Left forelimb (tissue), 1 donor: ENCODE results near the gene DCDC1.

Experiments
- DNase-seq: peaks from one replicate; pipeline ENCODE4 v3.0.0-alpha.2; 2018; ENCODE audit warnings: low spot score

DCDC1 gene

GRCh38 chr11:31106968-31107576 is 262.5 kb downstream of the DCDC1 start:
- DNase-seq, result peak; percentile 64

- no peak for DNase-seq
These were observed 263.2 kb downstream of the DCDC1 start for GRCh38 chr11:31106326-31106725.

GRCh38 chr11:31102875-31103274 is 266.7 kb downstream of the DCDC1 start:
- DNase-seq, result no peak

- no peak for DNase-seq
These were observed 267.2 kb downstream of the DCDC1 start for GRCh38 chr11:31102316-31102715.

GRCh38 chr11:31096191-31096805 is 273.2 kb downstream of the DCDC1 start:
- DNase-seq, result no peak

GRCh38 chr11:31092638-31093037 is 276.9 kb downstream of the DCDC1 start:
- no peak for DNase-seq

- DNase-seq, result no peak
These were observed 280.4 kb downstream of the DCDC1 start for GRCh38 chr11:31089117-31089516.

- DNase-seq, result no peak
These were observed 299.9 kb downstream of the DCDC1 start for GRCh38 chr11:31069447-31070205.

GRCh38 chr11:31060880-31061279 is 308.7 kb downstream of the DCDC1 start:
- DNase-seq, result no peak

- DNase-seq, result no peak
These were observed 310.0 kb downstream of the DCDC1 start for GRCh38 chr11:31059529-31059928.

- DNase-seq, result no peak
These were observed 319.3 kb downstream of the DCDC1 start for GRCh38 chr11:31050061-31050765.

- DNase-seq, result no peak
These were observed 324.2 kb downstream of the DCDC1 start for GRCh38 chr11:31045335-31045734.

GRCh38 chr11:31030138-31030792 is 339.3 kb downstream of the DCDC1 start:
- no peak for DNase-seq

GRCh38 chr11:31026315-31026714 is 343.2 kb downstream of the DCDC1 start:
- DNase-seq, result no peak

- DNase-seq, result no peak
These were observed 347.5 kb downstream of the DCDC1 start for GRCh38 chr11:31022080-31022479.

- no peak for DNase-seq
These were observed 349.8 kb downstream of the DCDC1 start for GRCh38 chr11:31019786-31020185.

- DNase-seq, result no peak
These were observed 364.3 kb downstream of the DCDC1 start for GRCh38 chr11:31005202-31005601.

- DNase-seq, result no peak
These were observed 368.1 kb downstream of the DCDC1 start for GRCh38 chr11:31001427-31001826.

GRCh38 chr11:31000381-31000780 is 369.2 kb downstream of the DCDC1 start:
- DNase-seq, result no peak

GRCh38 chr11:30992513-30992849 is 377.1 kb downstream of the DCDC1 start:
- no peak for DNase-seq

- no peak for DNase-seq
These were observed 377.6 kb downstream of the DCDC1 start for GRCh38 chr11:30991802-30992512.

GRCh38 chr11:30991376-30991775 is 378.2 kb downstream of the DCDC1 start:
- no peak for DNase-seq
